ENCODE measurements around the gene CYS1.
"Not testable (repeated sequence)": the region's sequence is repeated elsewhere in the genome, so short reads cannot be mapped to it uniquely, and the experiment has no call there.

The CYS1 gene

GRCh38 chr2:10079870-10080535, at the start of gene CYS1:
Gene CYS1, minus strand, starts transcription at chr2:10080411. Its CDS starts 188 bp downstream, at chr2:10080223.
- DNase-seq, result no peak

- DNase-seq, result no peak
Measured at GRCh38 chr2:10129490-10129889, 49.3 kb upstream of the CYS1 start.

- DNase-seq, result no peak
Measured at GRCh38 chr2:10128420-10128819, 48.2 kb upstream of the CYS1 start.

GRCh38 chr2:10126632-10127026, 46.4 kb upstream of the CYS1 start:
- DNase-seq, result no peak

GRCh38 chr2:10125842-10126631, 45.8 kb upstream of the CYS1 start:
- no peak for DNase-seq

GRCh38 chr2:10124538-10125045, 44.4 kb upstream of the CYS1 start:
- DNase-seq, result peak; percentile 78 to 83

- DNase-seq, result no peak
Measured at GRCh38 chr2:10123281-10123680, 43.1 kb upstream of the CYS1 start.

GRCh38 chr2:10122500-10123280, 42.5 kb upstream of the CYS1 start, which contains the start of gene RRM2:
Gene RRM2, plus strand, starts transcription at chr2:10122739. Its CDS starts 60 bp downstream, at chr2:10122799.
- peak; percentile 97 to 99 for DNase-seq

GRCh38 chr2:10120877-10121574, 40.8 kb upstream of the CYS1 start:
- DNase-seq, result no peak

- peak; percentile 97 to 99 for DNase-seq
Measured at GRCh38 chr2:10120158-10120876, 40.1 kb upstream of the CYS1 start.

- no peak for DNase-seq
Measured at GRCh38 chr2:10119601-10120157, 39.5 kb upstream of the CYS1 start.

GRCh38 chr2:10119027-10119325, 38.8 kb upstream of the CYS1 start:
- no peak for DNase-seq

GRCh38 chr2:10109311-10109710, 29.1 kb upstream of the CYS1 start:
- no peak for DNase-seq

GRCh38 chr2:10104906-10105305, 24.7 kb upstream of the CYS1 start:
- DNase-seq, result not testable (repeated sequence)

- peak; percentile 60 to 63 for DNase-seq
Measured at GRCh38 chr2:10103179-10103578, 23.0 kb upstream of the CYS1 start.

GRCh38 chr2:10101491-10101890, 21.3 kb upstream of the CYS1 start:
- DNase-seq, result no peak

- DNase-seq, result peak; percentile 66 to 76
Measured at GRCh38 chr2:10097352-10098148, 17.3 kb upstream of the CYS1 start.

GRCh38 chr2:10096641-10097040, 16.4 kb upstream of the CYS1 start:
- DNase-seq, result no peak

GRCh38 chr2:10095175-10095574, 15.0 kb upstream of the CYS1 start:
- DNase-seq, result no peak

GRCh38 chr2:10094271-10094814, 14.1 kb upstream of the CYS1 start:
- DNase-seq, result peak in 1 of 2 experiments; percentile 10

GRCh38 chr2:10091889-10092244, 11.7 kb upstream of the CYS1 start:
- DNase-seq, result not testable (repeated sequence)
